ENCODE measurements around the gene TMEM253.

DNA sequence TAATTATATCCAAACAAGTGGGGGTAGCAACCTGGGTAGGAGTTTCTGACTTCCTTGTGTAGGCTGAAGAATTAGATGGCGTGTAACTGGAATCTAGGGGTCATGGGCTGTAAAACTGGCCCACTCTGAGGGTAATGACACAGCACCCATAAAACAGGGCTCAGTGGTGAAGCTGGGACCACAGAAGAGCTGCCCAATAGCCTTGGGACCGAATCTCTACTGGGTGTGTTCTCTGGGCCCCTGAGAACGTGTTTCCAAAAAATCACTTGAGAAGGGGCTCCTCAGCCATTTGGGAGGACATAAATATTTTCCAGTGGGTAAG lies 39.6 kb upstream of the TMEM253 start:
- TF ChIP-seq, protein P1, sequence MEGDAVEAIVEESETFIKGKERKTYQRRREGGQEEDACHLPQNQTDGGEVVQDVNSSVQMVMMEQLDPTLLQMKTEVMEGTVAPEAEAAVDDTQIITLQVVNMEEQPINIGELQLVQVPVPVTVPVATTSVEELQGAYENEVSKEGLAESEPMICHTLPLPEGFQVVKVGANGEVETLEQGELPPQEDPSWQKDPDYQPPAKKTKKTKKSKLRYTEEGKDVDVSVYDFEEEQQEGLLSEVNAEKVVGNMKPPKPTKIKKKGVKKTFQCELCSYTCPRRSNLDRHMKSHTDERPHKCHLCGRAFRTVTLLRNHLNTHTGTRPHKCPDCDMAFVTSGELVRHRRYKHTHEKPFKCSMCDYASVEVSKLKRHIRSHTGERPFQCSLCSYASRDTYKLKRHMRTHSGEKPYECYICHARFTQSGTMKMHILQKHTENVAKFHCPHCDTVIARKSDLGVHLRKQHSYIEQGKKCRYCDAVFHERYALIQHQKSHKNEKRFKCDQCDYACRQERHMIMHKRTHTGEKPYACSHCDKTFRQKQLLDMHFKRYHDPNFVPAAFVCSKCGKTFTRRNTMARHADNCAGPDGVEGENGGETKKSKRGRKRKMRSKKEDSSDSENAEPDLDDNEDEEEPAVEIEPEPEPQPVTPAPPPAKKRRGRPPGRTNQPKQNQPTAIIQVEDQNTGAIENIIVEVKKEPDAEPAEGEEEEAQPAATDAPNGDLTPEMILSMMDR (IDR thresholded peaks at IDR 0.05) = no peak
- TF ChIP-seq POLR2A (IDR thresholded peaks at IDR 0.05) = no peak
